Stimulated activated CD4-positive, alpha-beta T cell treated with anti-CD3 and anti-CD28 coated beads, Interleukin-1b, Interleukin-23, amount 100 ng/mL, for 48 hours (primary cell): Measurements from ENCODE around the gene SHISA5.
"Not testable (repeated sequence)": the region's sequence is repeated elsewhere in the genome, so short reads cannot be mapped to it uniquely, and the experiment has no call there.

Source experiments
- DNase-seq: peaks from one replicate; pipeline ENCODE4 v3.0.0-alpha.2; 2020

The SHISA5 gene

GRCh38 chr3:48504051-48504946, at the start of gene SHISA5:
Gene SHISA5, minus strand, starts transcription at chr3:48504174. Its CDS starts 80 bp downstream, at chr3:48504094.
- peak; percentile 53 for DNase-seq

- DNase-seq, result no peak
Measured at GRCh38 chr3:48553361-48553760, 49.4 kb upstream of the SHISA5 start.

- DNase-seq, result no peak
Measured at GRCh38 chr3:48552111-48552951, 48.4 kb upstream of the SHISA5 start.

- not testable (repeated sequence) for DNase-seq
Measured at GRCh38 chr3:48551651-48552050, 47.7 kb upstream of the SHISA5 start.

GRCh38 chr3:48548729-48549705, 45.0 kb upstream of the SHISA5 start:
- peak; percentile 82 for DNase-seq

GRCh38 chr3:48548126-48548525, 44.2 kb upstream of the SHISA5 start:
- DNase-seq, result no peak

- DNase-seq, result no peak
Measured at GRCh38 chr3:48546203-48546829, 42.3 kb upstream of the SHISA5 start.

GRCh38 chr3:48544141-48544540, 40.2 kb upstream of the SHISA5 start:
- DNase-seq, result no peak

- DNase-seq, result no peak
Measured at GRCh38 chr3:48543271-48543866, 39.4 kb upstream of the SHISA5 start.

GRCh38 chr3:48538451-48538850, 34.5 kb upstream of the SHISA5 start:
- no peak for DNase-seq

GRCh38 chr3:48536785-48537184, 32.8 kb upstream of the SHISA5 start:
- DNase-seq, result no peak

GRCh38 chr3:48536116-48536515, 32.1 kb upstream of the SHISA5 start:
- no peak for DNase-seq

- no peak for DNase-seq
Measured at GRCh38 chr3:48535578-48535977, 31.6 kb upstream of the SHISA5 start.

- no peak for DNase-seq
Measured at GRCh38 chr3:48532977-48533337, 29.0 kb upstream of the SHISA5 start.

GRCh38 chr3:48532271-48532976, 28.4 kb upstream of the SHISA5 start:
- no peak for DNase-seq

- not testable (repeated sequence) for DNase-seq
Measured at GRCh38 chr3:48530701-48531100, 26.7 kb upstream of the SHISA5 start.

GRCh38 chr3:48528754-48529153, 24.8 kb upstream of the SHISA5 start:
- no peak for DNase-seq

GRCh38 chr3:48528048-48528447, 24.1 kb upstream of the SHISA5 start:
- DNase-seq, result no peak

- no peak for DNase-seq
Measured at GRCh38 chr3:48524970-48525369, 21.0 kb upstream of the SHISA5 start.

GRCh38 chr3:48521635-48522034, 17.7 kb upstream of the SHISA5 start:
- no peak for DNase-seq

GRCh38 chr3:48519277-48519643, 15.3 kb upstream of the SHISA5 start:
- DNase-seq, result no peak
